Ishikawa (cell line): ENCODE data around the gene GPR39.

ENCODE experiments used
- CEBPB ChIP-seq: IDR thresholded peaks from 2 replicates; pipeline ENCODE4 v1.6.1; 2012
- CREB1 ChIP-seq: IDR thresholded peaks from 2 replicates; pipeline ENCODE4 v1.6.1; 2012; ENCODE audit warnings: low read depth
- EGR1 ChIP-seq: IDR thresholded peaks from 2 replicates; pipeline ENCODE4 v1.6.1; 2012
- EP300 ChIP-seq: IDR thresholded peaks from 2 replicates; pipeline ENCODE4 v1.6.1; 2012; ENCODE audit warnings: borderline replicate concordance
- FOXM1 ChIP-seq: IDR thresholded peaks from 2 replicates; pipeline ENCODE4 v1.6.1; 2012; ENCODE audit warnings: low read depth, borderline replicate concordance
- MAX ChIP-seq: IDR thresholded peaks from 2 replicates; pipeline ENCODE4 v1.6.1; 2012
- NFIC ChIP-seq: IDR thresholded peaks from 2 replicates; pipeline ENCODE4 v1.6.1; 2012
- RAD21 ChIP-seq: IDR thresholded peaks from 2 replicates; pipeline ENCODE4 v1.6.1; 2012; ENCODE audit warnings: low read depth
- REST ChIP-seq: IDR thresholded peaks from 2 replicates; pipeline ENCODE4 v1.6.1; 2012; ENCODE audit warnings: low read depth, mild to moderate bottlenecking
- TAF1 ChIP-seq: IDR thresholded peaks from 2 replicates; pipeline ENCODE4 v1.6.1; 2012; ENCODE audit warnings: low read depth, mild to moderate bottlenecking
- TCF12 ChIP-seq: IDR thresholded peaks from 2 replicates; pipeline ENCODE4 v1.6.1; 2012; ENCODE audit warnings: low read depth
- TEAD4 ChIP-seq: IDR thresholded peaks from 2 replicates; pipeline ENCODE4 v1.6.1; 2012
- USF1 ChIP-seq: IDR thresholded peaks from 2 replicates; pipeline ENCODE4 v1.6.1; 2012
- YY1 ChIP-seq: IDR thresholded peaks from 2 replicates; pipeline ENCODE4 v1.6.1; 2012; ENCODE audit warnings: low read depth
- ZBTB7A ChIP-seq: IDR thresholded peaks from 2 replicates; pipeline ENCODE4 v1.6.1; 2012; ENCODE audit warnings: low read depth

The GPR39 gene

GRCh38 chr2:132503701-132504100 lies 87.1 kb downstream of the GPR39 start:
- TF ChIP-seq RAD21 (no peak), EGR1 (no peak), NFIC (no peak), TEAD4 (no peak), USF1 (no peak), REST (no peak), CEBPB (no peak), FOXM1 (no peak), CREB1 (no peak)

GRCh38 chr2:132515010-132515409 lies 98.4 kb downstream of the GPR39 start:
- TF ChIP-seq NFIC = no peak
- no peak for TF ChIP-seq TEAD4
- TF ChIP-seq REST = no peak
- TF ChIP-seq ZBTB7A = no peak
- TF ChIP-seq FOXM1 = no peak
- no peak for TF ChIP-seq TAF1
- TF ChIP-seq MAX = no peak
- no peak for TF ChIP-seq USF1
- no peak for TF ChIP-seq RAD21

GRCh38 chr2:132517386-132517785 lies 100.8 kb downstream of the GPR39 start:
- TF ChIP-seq TCF12 (no peak), TEAD4 (no peak), USF1 (no peak)

- TF ChIP-seq MAX (no peak), ZBTB7A (no peak), TEAD4 (no peak), CREB1 (no peak), RAD21 (no peak), REST (no peak), USF1 (no peak), NFIC (no peak), EP300 (no peak), EGR1 (no peak), FOXM1 (no peak), CEBPB (no peak), TAF1 (no peak), YY1 (no peak), TCF12 (no peak)
These were observed 101.7 kb downstream of the GPR39 start for GRCh38 chr2:132518302-132518701.

GRCh38 chr2:132519566-132519965 lies 103.0 kb downstream of the GPR39 start:
- TF ChIP-seq REST (no peak), TEAD4 (no peak), RAD21 (no peak), MAX (no peak)
